GM12878 (cell line): ENCODE measurements around the gene ATP7A. TPM values are rescaled to one million over a fixed set of nuclear protein-coding genes. Genes with fewer than 3 reads are reported as not detected.

Source experiments
- ATF7 ChIP-seq: fragments of 450-650 bp; IDR thresholded peaks from 2 replicates; pipeline ENCODE4 v1.6.1; 2016; ENCODE audit warnings: low read depth, mild to moderate bottlenecking
- BACH1 ChIP-seq: fragments of 450-650 bp; IDR thresholded peaks from 2 replicates; pipeline ENCODE4 v1.6.1; 2017; ENCODE audit warnings: mild to moderate bottlenecking, borderline replicate concordance
- CBX5 ChIP-seq: sonication (generic); IDR thresholded peaks from 2 replicates; pipeline ENCODE4 v1.6.1; 2016; ENCODE audit warnings: low read depth, moderate library complexity, mild to moderate bottlenecking, inconsistent platforms
- CREM ChIP-seq: IDR thresholded peaks from 2 replicates; pipeline ENCODE4 v1.6.1; 2014; ENCODE audit warnings: antibody characterized with exemption, low read depth
- FOXK2 ChIP-seq: fragments of 450-650 bp; IDR thresholded peaks from 2 replicates; pipeline ENCODE4 v1.6.1; 2017; ENCODE audit warnings: mild to moderate bottlenecking, moderate library complexity
- GATAD2B ChIP-seq: fragments of 450-650 bp; conservative IDR thresholded peaks from 2 replicates; pipeline ENCODE4 v1.6.1; 2017; ENCODE audit warnings: low read depth, mild to moderate bottlenecking, moderate library complexity
- HCFC1 ChIP-seq: fragments of 150-350 bp; IDR thresholded peaks from 2 replicates; pipeline ENCODE4 v1.6.1; 2014; ENCODE audit warnings: low read length
- IKZF1 ChIP-seq: fragments of 450-650 bp; conservative IDR thresholded peaks from 2 replicates; pipeline ENCODE4 v1.6.1; 2017; ENCODE audit warnings: antibody characterized with exemption, mild to moderate bottlenecking
- IKZF2 ChIP-seq, 2 experiments: fragments of 450-650 bp; IDR thresholded peaks; 2 replicates each; pipeline ENCODE4 v1.6.1; 2017; ENCODE audit warnings: mild to moderate bottlenecking in 2 of 2, moderate library complexity in 2 of 2
- IRF4 ChIP-seq: IDR thresholded peaks from 2 replicates; pipeline ENCODE4 v1.6.1; 2011; ENCODE audit warnings: low read depth, low read length
- NBN ChIP-seq: fragments of 450-650 bp; IDR thresholded peaks from 2 replicates; pipeline ENCODE4 v1.6.1; 2016
- NFYB ChIP-seq: IDR thresholded peaks from 2 replicates; pipeline ENCODE4 v1.6.1; 2011; ENCODE audit warnings: low read depth, mild to moderate bottlenecking, low read length, improper control_type of control experiment, moderate library complexity; ENCODE audit not compliant: insufficient read depth
- PAX8 ChIP-seq: fragments of 450-650 bp; IDR thresholded peaks from 2 replicates; pipeline ENCODE4 v1.6.1; 2017; ENCODE audit warnings: mild to moderate bottlenecking, moderate library complexity
- PML ChIP-seq: IDR thresholded peaks from 2 replicates; pipeline ENCODE4 v1.6.1; 2012; ENCODE audit warnings: low read length, inconsistent platforms
- POLR2A ChIP-seq: IDR thresholded peaks from 2 replicates; pipeline ENCODE4 v1.6.1; 2011; ENCODE audit warnings: low read depth, mild to moderate bottlenecking, low read length
- POLR2AphosphoS5 ChIP-seq: IDR thresholded peaks from 2 replicates; pipeline ENCODE4 v1.6.1; 2011; ENCODE audit warnings: mild to moderate bottlenecking, low read length, inconsistent platforms
- POU2F2 ChIP-seq: IDR thresholded peaks from 3 replicates; pipeline ENCODE4 v1.6.1; 2011; ENCODE audit warnings: low read depth, mild to moderate bottlenecking, low read length, borderline replicate concordance
- RELB ChIP-seq: fragments of 450-650 bp; IDR thresholded peaks from 2 replicates; pipeline ENCODE4 v1.6.1; 2017; ENCODE audit warnings: low read depth, mild to moderate bottlenecking, moderate library complexity
- RUNX3 ChIP-seq: IDR thresholded peaks from 2 replicates; pipeline ENCODE4 v1.6.1; 2012; ENCODE audit warnings: low read length, inconsistent platforms
- SMAD5 ChIP-seq: IDR thresholded peaks from 2 replicates; pipeline ENCODE4 v1.6.1; 2016; ENCODE audit warnings: antibody characterized with exemption, low read depth
- ZBED1 ChIP-seq: IDR thresholded peaks from 2 replicates; pipeline ENCODE4 v1.6.1; 2016; ENCODE audit warnings: borderline replicate concordance
- ZNF24 ChIP-seq: fragments of 450-650 bp; IDR thresholded peaks from 2 replicates; pipeline ENCODE4 v1.6.1; 2017; ENCODE audit warnings: antibody characterized with exemption, mild to moderate bottlenecking
- polyA plus RNA-seq, 11 experiments: library from polyadenylated mRNA; depleted of rRNA in 4 of 11; unstranded in 6 of 11; stranded (reverse) in 5 of 11; fragments of >200 nt; fragmentation: Nextera tagmentation in 4 of 11; fragmentation: Illumina TruSeq in 1 of 11; extraction: Ambion mirVana in 4 of 11; extraction: Trizol in 1 of 11; gene quantifications; 1 replicate in 1 of 11; 2 replicates in 10 of 11; pipeline versions ENCODE4 v1.2.1 to v1.2.3, GENCODE V29; 2011 to 2016; ENCODE audit warnings: inconsistent platforms in 2 of 11, missing spikeins in 2 of 11, low read depth in 1 of 11
- total RNA-seq, 4 experiments: library from RNA; depleted of rRNA in 3 of 4; stranded (reverse); fragments of >200 nt in 3 of 4; fragmentation: Illumina TruSeq in 1 of 4; extraction: Trizol in 1 of 4; gene quantifications; 2 replicates each; pipeline versions ENCODE4 v1.2.1 to v1.2.3, GENCODE V29; 2013 to 2021
- TF ChIP-seq, protein P1 (sequence below): fragments of 450-650 bp; IDR thresholded peaks from 2 replicates; pipeline ENCODE4 v1.6.1; 2016; ENCODE audit warnings: mild to moderate bottlenecking
- TF ChIP-seq, protein P2 (sequence below): IDR thresholded peaks from 2 replicates; pipeline ENCODE4 v1.6.1; 2012; ENCODE audit warnings: low read length, inconsistent platforms
- TF ChIP-seq, protein P3 (sequence below): fragments of 450-650 bp; IDR thresholded peaks from 2 replicates; pipeline ENCODE4 v1.6.1; 2018; ENCODE audit warnings: mild to moderate bottlenecking, low read depth, moderate library complexity; ENCODE audit not compliant: partially characterized antibody

Gene ATP7A
- total and polyA plus RNA-seq, 10 of the 15 experiments (the other 5 are each of a cell fraction or from before 2014, with no cell fraction given) = 2.5 to 12.0 (median 7.6) TPM

DNA sequence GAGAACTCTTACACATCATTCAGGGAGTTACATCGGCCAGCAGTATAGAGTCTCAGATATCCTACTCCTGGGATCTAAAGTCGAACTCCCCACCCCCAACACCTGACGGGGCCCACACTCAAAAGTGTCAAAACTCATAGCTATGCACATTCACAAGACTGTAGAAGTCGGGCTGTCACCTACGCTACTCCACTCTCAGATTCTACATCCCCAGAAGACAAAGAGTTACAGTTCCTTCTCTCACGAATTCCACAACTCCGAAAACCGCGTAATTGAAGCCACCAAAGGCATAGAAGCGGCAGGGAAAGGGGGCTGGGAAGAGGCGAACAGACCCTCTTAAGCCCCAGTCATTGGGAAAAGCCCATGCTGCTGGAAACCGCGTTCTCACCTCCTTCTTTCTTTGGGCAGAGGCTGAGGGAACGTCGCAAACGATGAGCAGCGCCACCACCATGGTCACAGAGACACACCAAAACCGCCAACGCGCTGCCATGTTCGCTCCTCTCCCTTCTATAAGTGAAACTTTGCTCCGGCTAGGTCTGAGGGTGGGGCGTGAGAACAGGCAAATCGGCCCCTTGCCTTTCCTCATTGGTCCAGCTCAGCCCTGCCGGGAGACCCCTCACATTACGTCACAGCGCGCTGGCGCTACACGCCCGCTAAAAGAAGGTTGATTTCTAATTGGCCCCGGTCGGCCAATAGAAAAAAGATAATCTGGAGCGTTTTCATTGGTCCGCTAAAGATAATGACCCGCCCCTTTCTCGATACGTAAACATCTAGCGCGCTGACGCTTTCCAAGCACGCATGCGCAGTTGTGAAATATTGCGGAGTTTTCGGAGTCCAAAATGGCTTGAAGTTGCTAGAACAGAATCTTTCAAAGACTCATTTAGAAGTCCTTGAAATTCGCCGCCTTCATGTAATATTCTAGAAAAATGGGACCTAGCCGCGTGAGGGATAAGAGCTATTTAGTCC, 15.3 kb upstream of the ATP7A start, which contains the start of gene MAGT1 (continued):
- TF ChIP-seq, protein P1, sequence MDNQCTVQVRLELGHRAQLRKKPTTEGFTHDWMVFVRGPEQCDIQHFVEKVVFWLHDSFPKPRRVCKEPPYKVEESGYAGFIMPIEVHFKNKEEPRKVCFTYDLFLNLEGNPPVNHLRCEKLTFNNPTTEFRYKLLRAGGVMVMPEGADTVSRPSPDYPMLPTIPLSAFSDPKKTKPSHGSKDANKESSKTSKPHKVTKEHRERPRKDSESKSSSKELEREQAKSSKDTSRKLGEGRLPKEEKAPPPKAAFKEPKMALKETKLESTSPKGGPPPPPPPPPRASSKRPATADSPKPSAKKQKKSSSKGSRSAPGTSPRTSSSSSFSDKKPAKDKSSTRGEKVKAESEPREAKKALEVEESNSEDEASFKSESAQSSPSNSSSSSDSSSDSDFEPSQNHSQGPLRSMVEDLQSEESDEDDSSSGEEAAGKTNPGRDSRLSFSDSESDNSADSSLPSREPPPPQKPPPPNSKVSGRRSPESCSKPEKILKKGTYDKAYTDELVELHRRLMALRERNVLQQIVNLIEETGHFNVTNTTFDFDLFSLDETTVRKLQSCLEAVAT = peak; percentile 33; the same call in 1 of the 2 replicates
- TF ChIP-seq RUNX3 (peak; percentile 70), RELB (peak; percentile 36; the same call in 1 of the 2 replicates), PML (peak; percentile 67; the same call in 1 of the 2 replicates), NFYB (peak; percentile 70), CBX5 (no peak), ZBED1 (no peak), GATAD2B (no peak), NBN (peak; percentile 25; the same call in 1 of the 2 replicates), IRF4 (0 out of 2 replicates have a peak, but pooled peaks have one; percentile 30), POLR2AphosphoS5 (peak; percentile 97), IKZF2 (IDR thresholded peaks at IDR 0.05) (peak in 1 of 2 experiments; percentile 9; a peak in 2 of 4 replicates), SMAD5 (no peak; the same call in 1 of the 2 replicates), ZNF24 (no peak), BACH1 (0 out of 2 replicates have a peak, but pooled peaks have one; percentile 23), HCFC1 (0 out of 2 replicates have a peak, but pooled peaks have one; percentile 21), ATF7 (peak; percentile 97), CREM (peak; percentile 88), PAX8 (0 out of 2 replicates have a peak, but pooled peaks have one; percentile 57), IKZF1 (peak; percentile 47), POLR2A (peak; percentile 98), POU2F2 (peak; percentile 80; the same call in 2 of the 3 replicates), FOXK2 (no peak)
- TF ChIP-seq, protein P2, sequence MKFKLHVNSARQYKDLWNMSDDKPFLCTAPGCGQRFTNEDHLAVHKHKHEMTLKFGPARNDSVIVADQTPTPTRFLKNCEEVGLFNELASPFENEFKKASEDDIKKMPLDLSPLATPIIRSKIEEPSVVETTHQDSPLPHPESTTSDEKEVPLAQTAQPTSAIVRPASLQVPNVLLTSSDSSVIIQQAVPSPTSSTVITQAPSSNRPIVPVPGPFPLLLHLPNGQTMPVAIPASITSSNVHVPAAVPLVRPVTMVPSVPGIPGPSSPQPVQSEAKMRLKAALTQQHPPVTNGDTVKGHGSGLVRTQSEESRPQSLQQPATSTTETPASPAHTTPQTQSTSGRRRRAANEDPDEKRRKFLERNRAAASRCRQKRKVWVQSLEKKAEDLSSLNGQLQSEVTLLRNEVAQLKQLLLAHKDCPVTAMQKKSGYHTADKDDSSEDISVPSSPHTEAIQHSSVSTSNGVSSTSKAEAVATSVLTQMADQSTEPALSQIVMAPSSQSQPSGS = peak; percentile 68; the same call in 1 of the 2 replicates
- TF ChIP-seq, protein P3, sequence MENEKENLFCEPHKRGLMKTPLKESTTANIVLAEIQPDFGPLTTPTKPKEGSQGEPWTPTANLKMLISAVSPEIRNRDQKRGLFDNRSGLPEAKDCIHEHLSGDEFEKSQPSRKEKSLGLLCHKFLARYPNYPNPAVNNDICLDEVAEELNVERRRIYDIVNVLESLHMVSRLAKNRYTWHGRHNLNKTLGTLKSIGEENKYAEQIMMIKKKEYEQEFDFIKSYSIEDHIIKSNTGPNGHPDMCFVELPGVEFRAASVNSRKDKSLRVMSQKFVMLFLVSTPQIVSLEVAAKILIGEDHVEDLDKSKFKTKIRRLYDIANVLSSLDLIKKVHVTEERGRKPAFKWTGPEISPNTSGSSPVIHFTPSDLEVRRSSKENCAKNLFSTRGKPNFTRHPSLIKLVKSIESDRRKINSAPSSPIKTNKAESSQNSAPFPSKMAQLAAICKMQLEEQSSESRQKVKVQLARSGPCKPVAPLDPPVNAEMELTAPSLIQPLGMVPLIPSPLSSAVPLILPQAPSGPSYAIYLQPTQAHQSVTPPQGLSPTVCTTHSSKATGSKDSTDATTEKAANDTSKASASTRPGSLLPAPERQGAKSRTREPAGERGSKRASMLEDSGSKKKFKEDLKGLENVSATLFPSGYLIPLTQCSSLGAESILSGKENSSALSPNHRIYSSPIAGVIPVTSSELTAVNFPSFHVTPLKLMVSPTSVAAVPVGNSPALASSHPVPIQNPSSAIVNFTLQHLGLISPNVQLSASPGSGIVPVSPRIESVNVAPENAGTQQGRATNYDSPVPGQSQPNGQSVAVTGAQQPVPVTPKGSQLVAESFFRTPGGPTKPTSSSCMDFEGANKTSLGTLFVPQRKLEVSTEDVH = no peak
